ENCODE data around the gene QSER1.
A peak's percentile ranks its signal among the peaks of the same experiment; 100 is the strongest.

Gene QSER1

DNA sequence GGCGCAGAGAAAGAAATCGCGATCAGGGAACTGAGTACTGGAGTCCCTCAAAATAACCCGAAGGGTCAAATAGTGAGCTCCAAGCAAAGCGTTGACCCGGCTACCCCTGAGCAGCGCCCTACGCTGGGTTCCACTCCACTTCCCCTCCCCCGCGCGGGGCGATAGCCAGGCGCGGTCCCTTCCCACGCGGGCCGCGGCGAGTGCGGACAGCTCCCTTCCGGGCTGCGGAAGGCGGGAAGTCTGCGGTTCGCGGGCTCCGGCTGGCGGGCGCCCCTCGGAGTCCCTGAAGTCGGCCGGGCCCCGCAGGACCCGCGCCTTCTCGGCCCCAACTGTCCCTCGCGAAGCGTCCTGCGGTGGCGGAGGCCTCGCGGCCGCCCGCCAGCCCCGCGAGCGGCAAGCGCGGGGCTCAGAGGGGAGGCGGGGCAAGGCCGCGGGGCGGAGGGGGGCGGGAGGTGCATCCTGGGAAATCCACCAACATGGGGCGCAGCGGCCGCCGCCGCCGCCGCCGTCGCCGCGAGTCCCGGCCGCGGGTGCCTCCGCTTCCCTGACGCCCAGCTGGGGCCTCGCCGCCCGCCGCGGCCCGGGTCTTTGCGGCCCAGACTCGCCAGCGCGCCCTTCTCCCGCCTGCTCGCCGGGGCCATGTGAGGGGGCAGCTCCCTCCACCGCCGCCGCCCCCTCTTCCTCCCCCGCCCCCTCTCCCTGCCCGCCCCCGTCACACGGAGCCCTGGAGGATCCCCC lies at the start of gene QSER1:
Gene QSER1, plus strand, starts transcription at position 457 of the 738 bp plus-strand sequence. CDS start 315 bp downstream, outside the sequence.
- peak within 1 kb of the TSS; percentile 96 for H3K27ac ChIP-seq
- peak; percentile 89 for TF ChIP-seq ZFX (IDR thresholded peaks at IDR 0.05)
- TF ChIP-seq CTCF (conservative IDR thresholded peaks at IDR 0.05): no peak

DNA sequence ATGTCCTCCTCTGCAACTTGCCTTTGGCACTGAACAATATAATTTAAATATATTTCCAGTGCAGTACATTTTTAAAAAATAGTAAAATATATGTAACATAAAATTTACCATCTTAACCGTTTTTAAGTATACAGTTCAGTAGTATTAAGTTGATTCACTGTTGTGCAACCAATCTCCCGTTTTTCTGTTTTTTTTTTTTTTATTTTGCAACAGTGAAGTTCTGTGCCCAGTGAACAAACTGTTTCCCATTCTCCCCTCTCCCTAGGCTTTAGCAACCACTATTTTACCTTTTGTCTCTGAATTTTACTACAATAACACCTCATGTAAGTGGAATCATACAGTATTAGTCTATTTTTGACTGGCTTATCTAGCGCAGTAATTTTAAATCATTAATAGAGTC lies 49.1 kb upstream of the QSER1 start:
- H3K27ac ChIP-seq: no peak overlapping the region
- no peak for TF ChIP-seq ZFX (IDR thresholded peaks at IDR 0.05)
- TF ChIP-seq CTCF (conservative IDR thresholded peaks at IDR 0.05): no peak

DNA sequence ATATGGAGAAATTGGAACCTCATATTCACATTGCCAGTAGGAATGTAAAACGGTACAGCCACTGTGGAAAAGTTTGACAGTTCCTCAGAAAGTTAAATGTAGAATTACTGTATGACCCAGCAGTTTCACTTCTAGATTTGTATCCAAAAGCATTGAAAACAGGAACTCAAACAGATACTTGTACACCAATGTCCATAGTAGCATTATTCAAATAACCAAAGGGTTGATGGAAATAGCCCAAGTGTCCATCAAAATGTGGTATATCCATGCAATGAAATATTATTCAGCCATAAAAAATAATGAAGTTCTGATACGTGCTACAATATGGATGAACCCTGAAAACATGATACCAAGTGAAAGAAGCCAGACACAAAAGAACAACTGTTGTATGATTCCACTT lies 45.1 kb upstream of the QSER1 start:
- TF ChIP-seq CTCF (conservative IDR thresholded peaks at IDR 0.05): no peak
- TF ChIP-seq ZFX (IDR thresholded peaks at IDR 0.05): no peak
- no peak overlapping the region for H3K27ac ChIP-seq

- no peak overlapping the region for H3K27ac ChIP-seq
Observed at GRCh38 chr11:32849761-32850160, 42.9 kb upstream of the QSER1 start.

GRCh38 chr11:32851251-32851650 lies 41.4 kb upstream of the QSER1 start:
- H3K27ac ChIP-seq: no peak overlapping the region
- TF ChIP-seq CTCF (conservative IDR thresholded peaks at IDR 0.05) (no peak), ZFX (IDR thresholded peaks at IDR 0.05) (no peak)

More at GRCh38 chr11:32849761-32850160, 42.9 kb upstream of the QSER1 start:
- no peak for TF ChIP-seq ZFX (IDR thresholded peaks at IDR 0.05)
- TF ChIP-seq CTCF (conservative IDR thresholded peaks at IDR 0.05): no peak

DNA sequence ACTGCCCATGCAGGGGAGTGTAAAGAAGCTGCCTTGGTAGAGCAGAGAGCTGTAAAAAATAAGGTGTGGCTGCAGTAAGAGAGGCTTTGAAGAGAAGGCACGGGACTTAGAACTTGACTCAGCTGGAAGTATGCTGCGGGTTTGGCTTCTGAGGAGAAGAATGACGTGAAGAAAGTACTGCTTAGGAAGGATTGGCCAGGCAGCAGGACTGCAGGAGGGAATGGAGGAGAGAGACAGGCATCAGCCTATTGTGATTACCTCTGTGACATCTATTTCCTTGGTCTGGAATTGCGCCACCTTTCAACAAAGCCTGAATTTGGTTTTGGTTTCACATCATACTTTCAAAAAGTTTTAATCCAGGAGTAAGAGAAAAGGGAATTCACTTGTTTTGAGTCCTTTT lies 40.4 kb upstream of the QSER1 start:
- TF ChIP-seq ZFX (IDR thresholded peaks at IDR 0.05) (no peak), CTCF (conservative IDR thresholded peaks at IDR 0.05) (no peak)
- H3K27ac ChIP-seq: no peak overlapping the region

DNA sequence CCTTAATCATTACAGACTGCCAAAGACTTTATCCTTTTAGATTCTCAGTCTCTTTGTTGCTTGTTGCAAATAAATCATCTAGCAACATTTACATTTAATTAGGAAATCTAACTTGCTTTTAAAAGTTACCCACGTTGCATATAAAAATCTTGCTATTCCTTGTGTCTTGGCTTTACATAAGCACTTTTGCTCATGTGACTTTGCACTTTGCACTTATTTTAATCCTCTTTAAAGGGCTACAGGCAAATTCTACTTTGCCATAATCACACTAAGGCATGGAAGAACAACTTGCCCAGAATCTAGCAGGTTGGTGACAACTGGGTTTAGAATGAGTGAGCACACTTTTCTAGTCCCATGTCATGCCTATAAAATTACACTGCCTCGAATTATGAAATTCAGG lies 37.0 kb upstream of the QSER1 start:
- no peak overlapping the region for H3K27ac ChIP-seq
- TF ChIP-seq CTCF (conservative IDR thresholded peaks at IDR 0.05): no peak
- TF ChIP-seq ZFX (IDR thresholded peaks at IDR 0.05): no peak
